Activated naive CD8-positive, alpha-beta T cell treated with anti-CD3 and anti-CD28 coated beads, Interleukin-2, amount 50 U/mL, for 16 hours (primary cell): ENCODE measurements around the gene GFPT1.
"Not testable (repeated sequence)": the region's sequence is repeated elsewhere in the genome, so short reads cannot be mapped to it uniquely, and the experiment has no call there.

ENCODE experiments used
- DNase-seq: peaks from one replicate; pipeline ENCODE4 v3.0.0-alpha.2; 2020; ENCODE audit warnings: low read depth, low spot score

The GFPT1 gene

GRCh38 chr2:69383176-69383812 lies 3.7 kb downstream of the GFPT1 start:
- no peak for DNase-seq

- DNase-seq = no peak
Observed at GRCh38 chr2:69382547-69382946, 4.5 kb downstream of the GFPT1 start.

GRCh38 chr2:69381337-69381737 lies 5.7 kb downstream of the GFPT1 start:
- no peak for DNase-seq

GRCh38 chr2:69380072-69380917 lies 6.7 kb downstream of the GFPT1 start:
- DNase-seq = no peak

GRCh38 chr2:69376403-69376802 lies 10.6 kb downstream of the GFPT1 start:
- no peak for DNase-seq

GRCh38 chr2:69375494-69376353 lies 11.3 kb downstream of the GFPT1 start:
- DNase-seq = no peak

- no peak for DNase-seq
Observed at GRCh38 chr2:69372767-69373166, 14.3 kb downstream of the GFPT1 start.

GRCh38 chr2:69369802-69370201 lies 17.2 kb downstream of the GFPT1 start:
- no peak for DNase-seq

GRCh38 chr2:69368588-69368987 lies 18.4 kb downstream of the GFPT1 start:
- DNase-seq = no peak

GRCh38 chr2:69359371-69359770 lies 27.7 kb downstream of the GFPT1 start:
- no peak for DNase-seq

- no peak for DNase-seq
Observed at GRCh38 chr2:69358914-69359313, 28.1 kb downstream of the GFPT1 start.

- DNase-seq = no peak
Observed at GRCh38 chr2:69356471-69356870, 30.6 kb downstream of the GFPT1 start.

- not testable (repeated sequence) for DNase-seq
Observed at GRCh38 chr2:69354976-69355375, 32.1 kb downstream of the GFPT1 start.

- DNase-seq = no peak
Observed at GRCh38 chr2:69353360-69353759, 33.7 kb downstream of the GFPT1 start.

- DNase-seq = no peak
Observed at GRCh38 chr2:69348781-69349180, 38.2 kb downstream of the GFPT1 start.

GRCh38 chr2:69345434-69345833 lies 41.6 kb downstream of the GFPT1 start:
- no peak for DNase-seq

- no peak for DNase-seq
Observed at GRCh38 chr2:69344305-69344704, 42.7 kb downstream of the GFPT1 start.

GRCh38 chr2:69340101-69340775 lies 46.8 kb downstream of the GFPT1 start:
- DNase-seq = no peak

- DNase-seq = no peak
Observed at GRCh38 chr2:69335311-69335710, 51.7 kb downstream of the GFPT1 start.

GRCh38 chr2:69333352-69333751 lies 53.7 kb downstream of the GFPT1 start:
- no peak for DNase-seq

GRCh38 chr2:69330781-69331180 lies 56.2 kb downstream of the GFPT1 start:
- DNase-seq = no peak

GRCh38 chr2:69322631-69323030 lies 64.4 kb downstream of the GFPT1 start:
- DNase-seq = no peak
